Frontal cortex (tissue), 4 donors: Measurements from ENCODE around the gene NPTX2. TPM values are rescaled to one million over a fixed set of nuclear protein-coding genes. Genes with fewer than 3 reads are reported as not detected.

Experiments
- DNase-seq, 2 donors: peaks; one replicate each; pipeline ENCODE4 v3.0.0; 2012; ENCODE audit warnings: low spot score in 2 of 2
- FAIRE-seq: peaks from 2 replicates; lab custom pipeline; 2012; peaks lifted over from hg19 to GRCh38; lab: Jason Lieb, UNC
- total RNA-seq: library from RNA; depleted of rRNA; stranded (reverse); fragments of >200 nt; gene quantifications from one replicate; pipeline ENCODE4 v1.2.3, GENCODE V29; 2014
- donor health status: control.
- donor health status: control.
- donor health status: control.

Gene NPTX2
- total RNA-seq, 1 donor from 2014 or later = 6.5 TPM

- no peak for DNase-seq
- FAIRE-seq = no peak
These were observed 904 bp downstream of the NPTX2 start for GRCh38 chr7:98617960-98618418.

DNA sequence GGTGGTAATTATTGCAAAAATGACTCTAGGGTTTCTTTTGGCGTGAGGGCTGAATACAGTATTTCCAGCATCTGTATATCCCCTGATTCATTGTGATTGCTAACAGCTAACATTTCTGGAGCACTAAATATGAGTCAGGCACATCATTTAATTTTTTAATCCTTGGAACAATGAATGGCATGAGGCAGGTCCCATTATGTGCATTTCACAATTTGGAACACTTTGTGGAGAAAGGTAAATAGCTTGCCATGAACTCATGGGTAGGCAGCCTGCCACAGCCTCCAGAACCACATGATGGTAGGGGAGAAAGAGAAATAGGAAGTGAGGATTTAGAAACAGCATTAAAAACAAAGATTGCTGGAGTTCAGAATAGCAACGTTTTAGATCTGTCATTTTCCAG is 1.7 kb downstream of the NPTX2 start:
- DNase-seq (no peak), FAIRE-seq (no peak)

DNA sequence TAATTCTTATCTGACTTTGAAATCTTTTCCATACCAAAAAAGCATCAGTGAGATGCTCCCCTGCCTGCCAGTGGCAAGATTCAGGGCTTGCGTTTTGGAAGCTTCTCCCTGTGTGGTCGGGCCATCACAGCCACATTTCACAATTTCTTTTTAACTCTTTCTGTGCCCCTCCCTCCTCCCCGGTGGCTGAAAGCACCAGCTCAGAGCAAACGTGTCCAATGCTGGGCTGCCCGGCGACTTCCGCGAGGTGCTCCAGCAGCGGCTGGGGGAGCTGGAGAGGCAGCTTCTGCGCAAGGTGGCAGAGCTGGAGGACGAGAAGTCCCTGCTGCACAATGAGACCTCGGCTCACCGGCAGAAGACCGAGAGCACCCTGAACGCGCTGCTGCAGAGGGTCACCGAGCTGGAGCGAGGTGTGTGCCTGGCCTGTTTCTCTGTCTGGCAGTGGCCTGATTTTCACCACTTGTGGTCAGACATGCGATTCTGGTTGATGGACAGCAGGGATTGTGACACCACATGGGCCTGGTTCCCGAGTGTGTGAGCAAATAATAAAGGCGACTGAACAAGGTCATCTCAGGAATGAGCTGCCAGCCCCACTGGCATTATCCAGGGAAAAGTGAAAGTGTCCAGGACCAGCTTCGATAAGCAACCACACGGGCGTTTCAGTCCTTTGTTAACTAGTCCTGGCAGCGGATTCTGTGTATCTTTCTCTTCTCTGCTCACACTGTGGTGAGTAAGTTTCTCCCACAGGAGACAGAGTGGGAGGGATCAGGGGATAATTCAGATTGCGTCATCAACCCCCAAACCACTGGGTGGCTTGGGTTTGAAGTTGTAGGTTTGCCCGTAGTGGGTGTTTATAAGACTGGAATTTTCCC is 2.6 kb downstream of the NPTX2 start:
- DNase-seq (no peak), FAIRE-seq (no peak)

DNA sequence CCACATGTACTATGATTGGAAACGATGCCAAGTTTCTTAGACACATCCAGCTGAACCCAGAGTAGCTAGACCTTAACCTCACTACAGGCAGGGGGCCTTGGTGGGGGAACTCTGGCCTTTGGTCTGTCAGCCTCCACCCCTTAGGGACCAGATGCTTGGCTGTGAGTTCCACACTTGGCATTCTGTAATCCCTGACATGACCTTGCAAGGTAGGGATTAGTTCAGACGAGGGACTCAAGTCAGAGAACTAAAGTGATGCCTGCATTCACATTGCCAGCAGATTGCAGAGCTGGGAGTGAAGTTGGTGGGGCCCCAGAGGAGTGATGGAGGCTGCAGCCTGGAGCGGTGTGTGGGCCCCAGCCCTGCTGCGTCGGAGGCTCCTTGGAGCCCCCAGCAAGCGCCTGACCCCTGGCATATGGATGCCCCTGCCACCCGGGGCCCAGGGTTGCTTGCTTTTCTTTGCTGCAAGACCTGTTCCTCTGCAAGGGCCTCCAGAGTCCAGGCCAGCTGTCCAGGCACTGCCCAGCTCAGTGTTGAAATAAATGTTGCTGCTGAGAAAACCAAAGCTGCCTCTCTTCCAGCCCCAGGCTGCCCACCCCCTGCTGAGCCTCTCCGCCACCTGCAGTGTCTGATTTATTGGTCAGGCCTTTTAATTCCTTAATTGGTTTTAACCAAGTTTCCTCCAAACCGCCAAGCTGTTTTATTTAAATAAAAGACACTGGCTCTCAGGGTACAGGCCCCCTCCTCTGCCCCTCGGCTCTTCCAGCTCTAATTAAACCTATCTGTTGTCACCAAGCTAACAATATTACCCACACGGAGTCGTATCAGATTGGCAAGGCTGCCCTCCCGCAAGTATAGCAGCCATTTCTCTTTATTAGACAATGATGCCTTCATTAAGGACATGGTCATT is 4.7 kb downstream of the NPTX2 start:
- FAIRE-seq (no peak), DNase-seq (no peak)

GRCh38 chr7:98622926-98623325 is 5.8 kb downstream of the NPTX2 start:
- no peak for DNase-seq
- FAIRE-seq = no peak

GRCh38 chr7:98624846-98625420 is 7.8 kb downstream of the NPTX2 start:
- FAIRE-seq (no peak), DNase-seq (no peak)

- no peak for DNase-seq
- FAIRE-seq = no peak
These were observed 9.7 kb downstream of the NPTX2 start for GRCh38 chr7:98626460-98627412.

GRCh38 chr7:98627413-98627790 is 10.3 kb downstream of the NPTX2 start:
- FAIRE-seq = no peak
- DNase-seq = no peak

DNA sequence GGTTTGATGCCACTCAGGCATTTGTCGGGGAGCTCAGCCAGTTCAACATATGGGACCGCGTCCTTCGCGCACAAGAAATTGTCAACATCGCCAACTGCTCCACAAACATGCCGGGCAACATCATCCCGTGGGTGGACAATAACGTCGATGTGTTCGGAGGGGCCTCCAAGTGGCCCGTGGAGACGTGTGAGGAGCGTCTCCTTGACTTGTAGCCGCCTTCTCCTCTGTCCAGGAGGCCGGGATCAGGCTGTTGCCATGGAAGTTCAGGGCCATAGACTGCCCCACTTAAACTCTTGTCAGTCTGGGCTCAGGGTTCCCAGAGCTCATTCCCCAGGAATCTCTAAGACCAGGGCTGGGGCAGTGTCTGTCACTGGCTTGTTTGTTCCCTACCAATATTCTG is 11.3 kb downstream of the NPTX2 start:
- no peak for DNase-seq
- no peak for FAIRE-seq

- DNase-seq = no peak
- FAIRE-seq = no peak
These were observed 11.9 kb downstream of the NPTX2 start for GRCh38 chr7:98629001-98629431.

GRCh38 chr7:98630149-98630548 is 13.1 kb downstream of the NPTX2 start:
- no peak for DNase-seq
- FAIRE-seq = no peak

- FAIRE-seq = no peak
These were observed 13.7 kb downstream of the NPTX2 start for GRCh38 chr7:98630770-98631169.

GRCh38 chr7:98638853-98639252 is 21.8 kb downstream of the NPTX2 start:
- DNase-seq = no peak
- FAIRE-seq = no peak

More at GRCh38 chr7:98630770-98631169, 13.7 kb downstream of the NPTX2 start:
- no peak for DNase-seq

DNA sequence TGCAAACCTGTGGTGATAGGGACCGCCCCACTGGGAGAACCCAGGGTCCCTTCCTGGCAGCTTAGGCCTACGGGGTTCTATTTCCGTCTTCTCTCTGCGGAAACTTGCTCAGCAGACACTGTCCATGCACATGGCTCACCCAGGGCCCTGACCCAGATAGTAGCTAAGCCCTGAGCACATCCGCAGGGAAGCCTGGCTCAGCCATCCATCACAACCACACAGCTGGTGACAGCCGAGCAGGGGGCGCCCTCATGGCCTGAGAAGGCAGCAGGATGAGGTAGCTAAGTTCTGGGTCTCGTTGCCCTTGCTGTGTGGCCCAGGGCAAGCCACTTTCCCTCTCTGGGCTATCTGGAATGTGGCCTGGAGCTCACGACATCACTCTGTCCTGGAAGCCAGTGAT is 23.3 kb downstream of the NPTX2 start:
- DNase-seq (no peak), FAIRE-seq (no peak)

GRCh38 chr7:98641646-98642500 is 24.8 kb downstream of the NPTX2 start:
- no peak for DNase-seq
- no peak for FAIRE-seq

DNA sequence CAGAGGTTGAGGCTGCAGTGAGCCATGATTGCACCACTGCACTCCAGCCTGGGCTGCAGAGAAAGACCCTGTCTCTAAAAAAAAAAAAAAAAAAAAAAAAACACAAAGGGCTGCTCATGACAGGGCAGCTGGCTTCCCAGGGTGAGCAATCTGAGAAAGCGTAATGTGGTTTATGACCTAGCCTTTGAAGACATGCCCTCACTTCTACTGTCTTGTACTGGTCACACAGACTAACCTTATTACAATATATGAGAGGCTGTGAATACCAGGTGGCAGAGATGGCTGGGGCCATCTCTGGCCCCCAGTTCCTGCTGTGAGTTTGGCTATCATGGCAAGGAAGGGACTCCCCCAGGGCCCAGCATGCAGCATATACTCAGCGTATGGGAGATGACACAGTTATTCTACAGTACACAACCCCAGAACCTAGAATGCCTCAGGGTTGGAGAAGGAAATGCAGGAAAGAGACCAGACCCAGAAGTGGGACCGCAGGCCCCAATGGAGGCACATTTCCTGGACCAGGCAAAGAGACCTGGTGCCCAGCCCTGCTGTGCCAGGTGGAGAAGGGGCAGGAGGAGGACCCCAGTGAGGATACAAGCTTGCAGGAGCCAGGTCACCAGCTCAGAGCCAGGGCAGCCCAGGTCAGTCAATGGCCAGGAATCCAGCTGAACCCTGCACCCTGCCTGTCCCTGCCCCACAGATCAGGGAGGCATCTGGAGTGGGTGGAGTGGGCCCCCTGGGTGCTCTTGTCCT is 26.3 kb downstream of the NPTX2 start:
- FAIRE-seq = no peak
- DNase-seq = no peak

GRCh38 chr7:98646465-98646864 is 29.4 kb downstream of the NPTX2 start:
- DNase-seq = no peak
- no peak for FAIRE-seq

- no peak for DNase-seq
- FAIRE-seq = no peak
These were observed 30.2 kb downstream of the NPTX2 start for GRCh38 chr7:98647326-98647725.
